HG02852 (cell line): ENCODE data around the gene RNF227.

Source experiments
- ATAC-seq: cut with Tn5 transposase; IDR thresholded peaks from one replicate; pipeline ENCODE4 v1.9.1; 2021; ENCODE audit warnings: mild to moderate bottlenecking, moderate library complexity; ENCODE audit not compliant: unreplicated experiment

The RNF227 gene

DNA sequence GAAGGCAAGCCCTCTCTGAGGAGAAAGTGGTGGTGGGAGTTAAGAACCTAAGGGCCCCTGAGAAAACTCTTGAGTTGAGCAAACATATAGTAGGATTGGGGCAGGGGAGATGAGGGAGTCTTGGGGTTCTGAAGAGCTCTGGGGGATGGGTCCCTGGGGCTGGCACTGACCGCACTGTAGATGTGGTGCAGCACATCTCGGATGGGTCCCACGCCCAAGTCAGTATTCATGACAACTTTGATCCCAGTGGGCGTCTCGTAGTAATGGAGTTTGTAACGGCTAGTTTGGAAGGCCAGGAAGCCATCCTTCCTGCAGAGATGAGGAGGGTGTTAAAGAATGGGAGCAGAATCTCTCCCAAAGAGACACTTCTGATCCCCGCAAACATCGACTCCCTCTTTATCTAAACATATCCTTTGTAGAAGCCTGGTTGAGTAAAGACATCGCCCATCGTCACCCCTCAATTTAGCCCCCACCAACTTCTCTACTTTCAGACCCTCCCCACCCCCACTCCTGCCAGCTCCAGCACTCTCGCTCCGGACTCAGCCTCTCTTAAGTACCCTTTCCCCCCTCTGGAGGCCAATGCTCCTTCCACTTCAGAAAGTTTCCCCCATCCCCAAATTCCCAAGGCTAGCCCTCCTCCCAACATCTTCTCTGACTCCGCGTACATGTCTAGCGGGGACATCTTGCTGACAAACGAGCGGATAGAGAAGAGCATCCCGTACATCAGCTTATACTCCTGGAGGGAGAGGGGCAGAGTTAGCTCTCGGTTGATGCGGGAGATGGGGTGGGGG, 14.9 kb upstream of the RNF227 start:
- no peak for ATAC-seq

DNA sequence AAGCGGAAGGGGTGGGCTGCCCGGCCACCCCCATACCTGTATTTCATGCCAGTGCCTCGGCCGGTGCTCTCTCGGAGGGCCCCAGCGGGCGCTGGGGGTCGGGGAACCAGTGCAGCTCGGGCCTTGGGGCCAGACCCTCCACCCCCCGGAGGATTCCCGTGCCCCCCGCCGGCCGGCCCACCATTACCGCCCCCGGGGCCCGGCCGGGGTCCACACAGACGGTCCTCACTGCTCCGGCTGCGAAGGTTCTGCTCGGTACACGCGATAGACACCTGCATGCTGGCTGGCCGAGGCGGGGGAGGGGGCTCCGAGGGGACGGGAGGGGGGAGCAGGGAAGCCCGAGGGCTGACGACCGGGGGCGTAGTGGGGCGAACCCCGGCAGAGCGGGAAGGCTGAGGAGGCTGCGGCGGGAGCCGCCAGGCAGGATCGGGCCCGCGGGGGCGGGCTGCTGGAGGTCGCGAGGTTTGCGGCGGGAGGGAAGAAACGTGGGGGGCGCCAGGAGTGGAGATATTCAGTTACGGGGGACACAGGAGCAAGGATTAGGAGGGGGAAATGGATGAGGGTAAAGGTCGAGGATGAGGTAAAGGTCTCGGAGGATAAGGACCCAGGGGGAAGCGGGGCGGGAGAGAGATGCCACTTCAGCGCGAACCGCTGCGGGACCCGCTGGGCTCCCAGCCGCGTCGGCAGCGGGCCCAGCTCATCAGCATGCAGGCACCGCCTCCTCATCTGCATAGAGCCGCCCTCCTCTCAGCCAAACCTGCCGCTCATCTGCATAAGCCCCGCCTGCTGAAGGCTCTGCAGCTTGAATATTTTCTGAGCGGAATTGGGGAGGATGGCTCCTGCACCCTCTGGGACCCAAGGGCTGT, 13.3 kb upstream of the RNF227 start, which contains the start of gene KCNAB3:
KCNAB3 (minus strand) TSS at position 699 of the 866 bp plus-strand sequence; CDS start at position 278, 421 bp downstream.
- ATAC-seq = no peak

GRCh38 chr17:7927596-7927995, 11.5 kb upstream of the RNF227 start:
- ATAC-seq = no peak

DNA sequence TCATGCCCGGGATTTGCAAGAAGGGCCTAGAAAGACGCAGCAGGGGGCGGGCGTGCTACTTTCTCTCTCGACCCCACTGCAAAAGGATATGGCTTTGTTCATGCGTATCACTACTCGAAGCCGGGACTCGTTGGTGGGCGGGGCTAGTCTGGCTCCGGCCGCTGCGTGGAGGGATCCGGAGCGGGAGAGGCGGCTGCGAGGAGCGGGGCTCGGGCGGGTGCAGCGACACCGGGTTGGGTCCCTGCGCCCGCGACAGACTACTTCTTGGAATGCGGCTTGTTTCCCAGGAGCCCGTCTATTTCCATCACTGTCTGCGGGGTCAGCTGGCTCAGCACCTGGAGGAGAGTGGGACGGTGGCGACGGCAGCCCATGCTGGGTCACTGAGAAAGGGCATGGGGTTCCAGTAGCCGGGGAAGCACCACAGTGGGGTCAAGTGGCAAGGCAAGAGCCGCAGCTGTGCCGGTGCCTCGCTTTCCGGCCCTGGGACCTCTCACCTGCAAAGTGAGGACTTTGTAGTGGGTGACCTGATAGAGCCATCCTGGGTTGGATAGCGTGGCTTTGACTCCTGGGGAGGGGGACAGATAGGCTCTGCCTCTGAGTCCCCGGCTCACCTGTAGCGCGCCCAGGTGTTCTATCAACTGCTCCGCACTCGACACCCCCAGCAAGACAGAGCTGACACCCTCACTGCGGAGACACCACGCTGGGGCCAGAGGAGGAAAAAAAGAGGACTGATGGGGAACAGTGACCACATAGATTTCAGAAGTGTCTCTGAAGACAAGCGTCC, 6.9 kb upstream of the RNF227 start:
- no peak for ATAC-seq

GRCh38 chr17:7922269-7922844, 6.3 kb upstream of the RNF227 start:
- no peak for ATAC-seq

DNA sequence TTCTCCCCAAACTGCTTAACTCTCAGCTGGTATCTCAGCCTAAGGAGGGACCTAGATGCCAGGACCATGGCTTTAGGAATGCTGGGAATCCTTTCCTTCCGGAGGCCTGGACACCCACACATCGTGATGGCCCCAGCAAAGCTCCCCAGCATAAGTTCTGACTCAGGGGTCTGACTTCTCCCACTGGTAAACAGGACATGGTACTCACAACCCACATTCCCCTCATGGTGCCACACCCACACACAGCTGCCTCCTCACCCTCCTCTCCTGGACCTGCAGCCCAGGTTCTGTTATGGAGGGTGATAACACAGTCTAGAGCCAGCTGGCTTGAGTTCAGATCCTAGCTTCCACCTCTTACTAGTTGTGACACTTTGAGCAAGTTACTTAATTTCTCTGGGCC, 719 bp upstream of the RNF227 start:
- ATAC-seq = no peak

DNA sequence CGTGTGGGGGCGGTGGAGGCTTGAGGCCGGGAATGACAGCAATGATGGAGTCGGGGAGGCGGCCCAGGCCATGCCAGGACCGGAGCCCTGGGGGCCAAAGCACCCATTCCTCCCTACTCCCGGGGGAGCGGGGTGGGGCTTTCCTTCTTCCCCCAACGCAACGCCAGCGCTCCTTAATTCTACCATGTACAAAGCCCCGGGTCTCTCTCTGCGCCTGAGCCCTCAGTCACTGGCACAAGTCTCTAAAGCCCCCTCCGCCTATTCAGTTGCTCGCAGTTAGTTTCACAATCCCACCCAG, 245 bp upstream of the RNF227 start:
- ATAC-seq = no peak

GRCh38 chr17:7915179-7915610, 894 bp downstream of the RNF227 start:
- ATAC-seq = no peak

GRCh38 chr17:7912927-7913524, 3.1 kb downstream of the RNF227 start:
- no peak for ATAC-seq

DNA sequence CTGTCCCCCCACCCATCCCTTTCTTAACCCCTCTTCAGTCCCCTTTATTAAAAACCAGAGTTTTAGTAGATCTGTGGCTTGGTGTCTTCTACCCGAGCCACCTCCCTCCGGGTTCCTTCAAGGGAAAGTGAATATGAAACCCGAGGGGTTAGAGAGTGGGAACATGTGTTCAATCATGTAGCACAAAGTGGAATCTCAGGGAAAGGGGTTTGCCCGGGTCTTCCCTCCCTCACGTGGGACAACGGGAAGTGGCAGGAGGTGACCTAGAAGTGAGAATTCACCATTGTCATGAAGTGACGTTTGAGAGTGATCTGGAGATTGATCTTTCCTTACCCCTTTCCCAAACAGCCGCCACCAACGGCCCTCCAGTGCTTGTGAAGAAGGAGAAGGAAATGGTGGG, 5.0 kb downstream of the RNF227 start:
- ATAC-seq = no peak

DNA sequence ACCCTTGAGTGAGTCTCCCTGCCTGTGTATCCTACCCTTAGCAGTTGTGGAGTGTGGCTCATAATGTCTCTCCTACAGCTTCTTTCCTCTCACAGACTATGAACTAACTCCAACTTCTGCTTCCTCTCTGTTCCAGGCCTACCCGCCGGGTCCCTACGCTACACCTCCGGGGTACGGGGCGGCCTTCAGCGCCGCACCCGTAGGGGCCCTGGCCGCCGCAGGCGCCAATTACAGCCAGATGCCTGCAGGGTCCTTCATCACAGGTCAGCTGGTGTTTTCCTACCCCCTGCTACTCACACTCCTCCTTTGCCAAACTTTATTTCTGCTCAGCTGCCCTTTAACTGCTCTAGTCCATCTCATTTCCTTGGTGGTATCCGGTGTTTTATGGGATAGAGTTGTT, 5.4 kb downstream of the RNF227 start:
- ATAC-seq = no peak

DNA sequence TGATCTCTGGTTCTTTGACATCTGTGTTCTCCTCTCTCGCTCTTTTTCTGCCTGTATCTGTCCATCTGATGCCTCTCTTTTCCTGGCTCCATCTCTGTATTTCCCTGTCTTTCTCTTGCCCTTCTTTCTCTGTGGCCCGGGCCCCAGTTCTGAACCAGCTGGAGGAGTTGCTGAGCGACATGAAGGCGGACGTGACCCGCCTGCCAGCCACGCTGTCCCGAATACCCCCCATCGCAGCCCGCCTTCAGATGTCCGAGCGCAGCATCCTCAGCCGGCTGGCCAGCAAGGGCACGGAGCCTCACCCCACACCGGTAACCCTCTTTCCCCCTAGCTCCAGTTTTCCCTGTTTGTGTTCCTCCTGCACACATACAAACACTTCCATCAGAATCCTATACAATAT, 5.8 kb downstream of the RNF227 start:
- ATAC-seq = no peak

DNA sequence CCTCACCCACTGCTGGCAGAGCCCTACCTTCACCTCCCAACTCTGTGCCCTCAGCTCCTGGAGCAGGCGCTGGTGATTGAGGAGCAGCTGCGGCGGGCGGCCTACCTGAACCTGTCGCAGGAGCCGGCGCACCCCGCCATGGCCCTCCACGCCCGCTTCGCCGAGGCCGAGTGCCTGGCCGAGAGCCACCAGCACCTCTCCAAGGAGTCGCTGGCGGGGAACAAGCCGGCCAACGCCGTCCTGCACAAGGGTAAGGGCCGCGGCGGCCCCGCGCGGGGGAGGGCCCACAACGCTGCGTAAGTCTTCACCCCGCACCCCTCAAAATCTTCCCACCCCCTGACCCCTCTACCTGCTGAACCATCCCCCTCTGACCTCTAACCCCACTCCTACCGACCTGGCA, 7.0 kb downstream of the RNF227 start:
- ATAC-seq = no peak

DNA sequence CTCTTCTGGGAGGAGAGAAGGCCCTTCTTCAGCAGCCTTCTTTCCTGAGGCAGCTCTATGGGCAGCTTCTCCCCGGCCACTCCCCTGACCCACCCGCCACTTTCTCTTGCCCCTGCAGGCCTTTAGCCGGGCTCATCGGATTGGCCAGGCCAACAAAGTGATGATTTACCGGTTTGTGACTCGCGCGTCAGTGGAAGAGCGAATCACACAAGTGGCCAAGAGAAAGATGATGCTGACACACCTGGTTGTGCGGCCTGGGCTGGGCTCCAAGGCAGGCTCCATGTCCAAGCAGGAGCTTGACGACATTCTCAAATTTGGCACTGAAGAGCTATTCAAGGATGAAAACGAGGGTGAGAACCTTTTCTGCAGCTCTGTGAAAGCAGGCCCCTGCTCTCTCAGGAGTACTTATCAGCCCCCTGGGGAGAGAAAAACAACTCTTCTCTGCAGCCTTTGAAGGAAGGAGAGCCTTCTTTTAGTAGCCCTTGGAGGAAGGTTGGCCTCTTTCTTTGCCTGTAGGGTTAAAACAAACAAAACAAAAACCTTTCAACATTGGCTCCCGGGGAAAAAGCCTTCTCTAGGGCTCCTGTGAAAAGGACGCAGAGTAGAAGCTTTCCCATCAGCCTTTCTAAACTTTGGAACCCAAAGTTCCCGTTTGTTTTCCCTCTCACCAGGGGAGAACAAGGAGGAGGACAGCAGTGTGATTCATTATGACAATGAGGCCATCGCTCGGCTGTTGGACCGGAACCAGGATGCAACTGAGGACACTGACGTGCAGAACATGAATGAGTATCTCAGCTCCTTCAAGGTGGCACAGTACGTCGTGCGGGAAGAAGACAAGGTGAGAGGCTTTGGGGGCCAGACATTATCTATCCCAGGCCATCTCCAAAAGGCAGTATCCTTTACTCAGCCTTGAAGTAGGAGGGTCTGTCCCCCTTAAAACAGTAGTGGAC, 12.7 kb downstream of the RNF227 start:
- no peak for ATAC-seq

DNA sequence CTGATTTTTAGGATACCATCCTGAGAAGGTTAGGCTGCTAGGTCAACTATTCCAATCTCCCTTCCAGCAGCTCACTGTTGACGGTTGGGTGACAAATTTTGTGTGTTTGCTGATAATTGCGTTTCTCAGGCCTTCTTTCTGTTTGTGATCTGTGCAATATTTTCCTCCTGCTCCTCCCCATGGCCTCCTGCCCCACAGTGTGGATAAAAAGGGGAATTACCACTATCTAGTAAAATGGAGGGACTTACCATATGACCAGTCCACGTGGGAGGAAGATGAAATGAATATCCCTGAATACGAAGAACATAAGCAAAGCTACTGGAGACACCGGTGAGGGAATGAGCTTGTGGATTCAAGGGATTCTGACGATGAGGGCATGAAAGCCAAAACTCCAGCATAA, 18.3 kb downstream of the RNF227 start:
- no peak for ATAC-seq

GRCh38 chr17:7897090-7897489, 19.0 kb downstream of the RNF227 start:
- no peak for ATAC-seq

DNA sequence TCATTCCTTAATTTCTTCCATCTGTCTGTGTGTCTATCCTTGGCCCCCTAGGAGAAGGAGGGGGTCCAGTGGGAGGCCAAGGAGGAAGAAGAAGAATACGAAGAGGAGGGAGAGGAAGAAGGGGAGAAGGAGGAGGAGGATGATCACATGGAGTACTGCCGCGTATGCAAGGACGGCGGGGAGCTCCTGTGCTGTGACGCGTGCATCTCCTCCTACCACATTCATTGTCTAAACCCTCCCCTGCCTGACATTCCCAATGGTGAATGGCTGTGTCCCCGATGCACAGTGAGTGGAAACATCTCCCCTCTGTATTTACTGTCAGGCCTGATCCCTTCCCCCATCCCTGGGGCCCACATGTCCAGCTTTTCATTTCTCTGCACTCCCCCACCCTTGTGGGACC, 21.2 kb downstream of the RNF227 start:
- no peak for ATAC-seq

DNA sequence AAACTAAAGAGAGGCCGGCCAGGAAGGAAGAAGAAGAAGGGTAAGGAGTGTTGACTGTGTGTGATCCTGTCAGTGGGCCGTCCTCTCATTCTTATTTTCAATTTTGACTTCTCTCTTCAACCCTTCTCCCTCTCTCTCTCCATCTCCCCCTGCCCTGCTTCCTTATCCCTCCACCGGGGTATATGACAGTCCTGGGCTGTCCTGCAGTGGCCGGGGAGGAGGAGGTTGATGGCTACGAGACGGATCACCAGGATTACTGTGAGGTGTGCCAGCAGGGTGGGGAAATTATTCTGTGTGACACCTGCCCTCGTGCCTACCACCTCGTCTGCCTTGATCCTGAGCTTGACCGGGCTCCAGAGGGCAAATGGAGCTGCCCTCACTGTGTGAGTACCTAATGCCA, 21.9 kb downstream of the RNF227 start:
- no peak for ATAC-seq

DNA sequence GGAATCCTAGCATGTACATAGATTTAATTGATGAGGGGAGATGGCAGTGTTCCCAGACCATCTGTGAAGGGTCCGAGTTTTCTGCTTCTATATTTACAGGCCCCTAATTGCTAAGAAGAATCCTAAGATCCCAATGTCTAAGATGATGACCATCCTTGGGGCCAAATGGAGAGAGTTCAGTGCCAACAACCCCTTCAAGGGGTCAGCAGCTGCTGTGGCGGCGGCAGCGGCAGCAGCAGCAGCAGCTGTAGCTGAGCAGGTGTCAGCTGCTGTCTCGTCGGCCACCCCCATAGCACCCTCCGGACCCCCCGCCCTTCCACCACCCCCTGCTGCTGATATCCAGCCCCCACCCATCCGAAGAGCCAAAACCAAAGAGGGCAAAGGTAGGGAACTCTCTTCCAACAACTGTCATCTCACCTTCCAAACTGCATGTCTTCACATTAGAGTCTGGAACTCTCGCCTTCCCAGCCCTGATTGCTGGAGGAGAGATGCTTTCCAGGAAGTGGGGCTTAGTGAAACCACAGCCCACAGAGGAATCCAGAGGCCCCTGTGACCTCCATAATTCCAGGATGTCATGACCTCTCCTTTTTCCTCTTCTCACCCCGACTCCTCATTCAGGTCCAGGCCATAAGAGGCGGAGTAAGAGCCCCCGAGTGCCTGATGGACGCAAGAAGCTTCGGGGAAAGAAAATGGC, 22.8 kb downstream of the RNF227 start:
- no peak for ATAC-seq
